Measurements from ENCODE around the gene SH3D21. TPM values are rescaled to one million over a fixed set of nuclear protein-coding genes. Genes with fewer than 3 reads are reported as not detected.

SH3D21 gene
- polyA plus RNA-seq, 6 donors from 2014 or later: 0.23 to 0.51 (median 0.36) TPM; not detected in 2

- peaks cover 15 to 20% (median 16%) of the 10 kb centered on the region in 3 donors for H3K4me1 Mint-ChIP-seq
- H3K4me3 Mint-ChIP-seq: peak overlapping the region in 3 of 8 donors; percentile 33 to 61 (median 33)
- H3K9me3 Mint-ChIP-seq: no peaks in the 10 kb centered on the region
- H3K27ac Mint-ChIP-seq: peak overlapping the region in 2 of 6 donors; percentile 38 to 56
- no peaks in the 10 kb centered on the region for H3K36me3 Mint-ChIP-seq
- no peak for ATAC-seq (ENCODE audit: low read depth in 2 of 2)
- peaks cover 20 to 44% (median 36%) of the 10 kb centered on the region in 3 donors for H3K27me3 Mint-ChIP-seq
- DNase-seq: no peak
Measured at GRCh38 chr1:36326499-36326898, 20.3 kb downstream of the SH3D21 start.

GRCh38 chr1:36327421-36328087 is 21.4 kb downstream of the SH3D21 start:
- Mint-ChIP-seq H3K27ac (no peak overlapping the region), H3K9me3 (no peaks in the 10 kb centered on the region), H3K4me3 (peak overlapping the region in 3 of 8 donors; percentile 16 to 52 (median 35)), H3K4me1 (peaks cover 11 to 15% (median 11%) of the 10 kb centered on the region in 3 donors), H3K36me3 (no peaks in the 10 kb centered on the region), H3K27me3 (peaks cover 20 to 49% (median 38%) of the 10 kb centered on the region in 3 donors)
- no peak for DNase-seq
- no peak for ATAC-seq (ENCODE audit: low read depth in 2 of 2)

- H3K4me3 Mint-ChIP-seq: peak overlapping the region in 1 of 8 donors; percentile 52
- H3K9me3 Mint-ChIP-seq: no peaks in the 10 kb centered on the region
- peaks cover 20 to 49% (median 38%) of the 10 kb centered on the region in 3 donors for H3K27me3 Mint-ChIP-seq
- ATAC-seq (ENCODE audit: low read depth in 2 of 2) (no peak), DNase-seq (no peak)
- H3K27ac Mint-ChIP-seq: no peak overlapping the region
- peaks cover 11 to 15% (median 11%) of the 10 kb centered on the region in 3 donors for H3K4me1 Mint-ChIP-seq
- no peaks in the 10 kb centered on the region for H3K36me3 Mint-ChIP-seq
Measured at GRCh38 chr1:36328088-36328480, 21.9 kb downstream of the SH3D21 start.

- no peak overlapping the region for H3K27ac Mint-ChIP-seq
- no peak overlapping the region for H3K4me3 Mint-ChIP-seq
- ATAC-seq (ENCODE audit: low read depth in 2 of 2): no peak
- no peak for DNase-seq
- peaks cover 20 to 49% (median 38%) of the 10 kb centered on the region in 3 donors for H3K27me3 Mint-ChIP-seq
- H3K9me3 Mint-ChIP-seq: no peaks in the 10 kb centered on the region
- H3K4me1 Mint-ChIP-seq: peaks cover 10 to 14% (median 11%) of the 10 kb centered on the region in 3 donors
- no peaks in the 10 kb centered on the region for H3K36me3 Mint-ChIP-seq
Measured at GRCh38 chr1:36328713-36329112, 22.5 kb downstream of the SH3D21 start.

GRCh38 chr1:36329817-36330216 is 23.6 kb downstream of the SH3D21 start:
- Mint-ChIP-seq H3K27me3 (peaks cover 20 to 43% (median 38%) of the 10 kb centered on the region in 3 donors), H3K4me1 (peaks cover 0 to 3% (median under 1%) of the 10 kb centered on the region in 3 donors), H3K36me3 (no peaks in the 10 kb centered on the region), H3K27ac (peak overlapping the region in 1 of 6 donors; percentile 59), H3K4me3 (no peak overlapping the region), H3K9me3 (no peaks in the 10 kb centered on the region)
- ATAC-seq (ENCODE audit: low read depth in 2 of 2): no peak
- no peak for DNase-seq

GRCh38 chr1:36330940-36331339 is 24.8 kb downstream of the SH3D21 start:
- no peak overlapping the region for H3K27ac Mint-ChIP-seq
- H3K36me3 Mint-ChIP-seq: no peaks in the 10 kb centered on the region

GRCh38 chr1:36337830-36338229 is 31.7 kb downstream of the SH3D21 start:
- no peak for ATAC-seq (ENCODE audit: low read depth in 2 of 2)
- H3K27me3 Mint-ChIP-seq: no peaks in the 10 kb centered on the region
- H3K9me3 Mint-ChIP-seq: no peaks in the 10 kb centered on the region
- DNase-seq: no peak
- peaks cover 0 to 12% of the 10 kb centered on the region in 2 donors for H3K36me3 Mint-ChIP-seq
- H3K4me1 Mint-ChIP-seq: peaks cover 4 to 21% (median 16%) of the 10 kb centered on the region in 3 donors
- peak overlapping the region in 1 of 8 donors; percentile 22 for H3K4me3 Mint-ChIP-seq
- H3K27ac Mint-ChIP-seq: no peak overlapping the region

More at GRCh38 chr1:36330940-36331339, 24.8 kb downstream of the SH3D21 start:
- Mint-ChIP-seq H3K4me1 (no peaks in the 10 kb centered on the region), H3K9me3 (no peaks in the 10 kb centered on the region), H3K4me3 (no peak overlapping the region), H3K27me3 (peaks cover 16 to 39% (median 38%) of the 10 kb centered on the region in 3 donors)
- ATAC-seq (ENCODE audit: low read depth in 2 of 2) (no peak), DNase-seq (no peak)

- DNase-seq: no peak
- Mint-ChIP-seq H3K36me3 (peaks cover 0 to 12% of the 10 kb centered on the region in 2 donors), H3K27me3 (no peaks in the 10 kb centered on the region), H3K27ac (peak overlapping the region in 2 of 6 donors; percentile 33 to 34), H3K4me3 (no peak overlapping the region), H3K4me1 (peaks cover 4 to 21% (median 16%) of the 10 kb centered on the region in 3 donors), H3K9me3 (no peaks in the 10 kb centered on the region)
- ATAC-seq (ENCODE audit: low read depth in 2 of 2): no peak
Measured at GRCh38 chr1:36339215-36339614, 33.0 kb downstream of the SH3D21 start.

GRCh38 chr1:36339615-36340014 is 33.4 kb downstream of the SH3D21 start:
- peak overlapping the region in 1 of 6 donors; percentile 33 for H3K27ac Mint-ChIP-seq

GRCh38 chr1:36341626-36342320 is 35.6 kb downstream of the SH3D21 start:
- ATAC-seq (ENCODE audit: low read depth in 2 of 2) (no peak), DNase-seq (no peak)
- Mint-ChIP-seq H3K27me3 (no peaks in the 10 kb centered on the region), H3K27ac (no peak overlapping the region), H3K9me3 (no peaks in the 10 kb centered on the region), H3K4me1 (peaks cover 4 to 21% (median 16%) of the 10 kb centered on the region in 3 donors), H3K4me3 (no peak overlapping the region), H3K36me3 (peaks cover 0 to 21% of the 10 kb centered on the region in 2 donors)

More at GRCh38 chr1:36339615-36340014, 33.4 kb downstream of the SH3D21 start:
- H3K4me3 Mint-ChIP-seq: no peak overlapping the region
- H3K27me3 Mint-ChIP-seq: no peaks in the 10 kb centered on the region
- no peaks in the 10 kb centered on the region for H3K9me3 Mint-ChIP-seq
- H3K36me3 Mint-ChIP-seq: peaks cover 0 to 13% of the 10 kb centered on the region in 2 donors
- DNase-seq (no peak), ATAC-seq (ENCODE audit: low read depth in 2 of 2) (no peak)
- H3K4me1 Mint-ChIP-seq: peaks cover 4 to 21% (median 16%) of the 10 kb centered on the region in 3 donors

- DNase-seq (peak; percentile 52), ATAC-seq (ENCODE audit: low read depth in 2 of 2) (peak; percentile 70 to 84)
- H3K27ac Mint-ChIP-seq: peak overlapping the region in 1 of 6 donors; percentile 89
- peak overlapping the region in 1 of 8 donors; percentile 29 for H3K4me3 Mint-ChIP-seq
- H3K9me3 Mint-ChIP-seq: no peaks in the 10 kb centered on the region
- H3K36me3 Mint-ChIP-seq: peaks cover 0 to 29% of the 10 kb centered on the region in 2 donors
- H3K27me3 Mint-ChIP-seq: no peaks in the 10 kb centered on the region
- H3K4me1 Mint-ChIP-seq: peaks cover 4 to 17% (median 16%) of the 10 kb centered on the region in 3 donors
Measured at GRCh38 chr1:36342426-36343185, 36.4 kb downstream of the SH3D21 start.

GRCh38 chr1:36343651-36344394 is 37.7 kb downstream of the SH3D21 start:
- Mint-ChIP-seq H3K27ac (peak overlapping the region in 2 of 6 donors; percentile 24 to 38), H3K4me1 (peaks cover 4 to 15% (median 12%) of the 10 kb centered on the region in 3 donors), H3K4me3 (no peak overlapping the region), H3K36me3 (peaks cover 8 to 39% of the 10 kb centered on the region in 2 donors), H3K9me3 (no peaks in the 10 kb centered on the region), H3K27me3 (no peaks in the 10 kb centered on the region)
- ATAC-seq (ENCODE audit: low read depth in 2 of 2): no peak
- DNase-seq: no peak

GRCh38 chr1:36344395-36344680 is 38.2 kb downstream of the SH3D21 start:
- Mint-ChIP-seq H3K27ac (peak overlapping the region in 1 of 6 donors; percentile 59), H3K4me3 (no peak overlapping the region), H3K36me3 (peaks cover 8 to 39% of the 10 kb centered on the region in 2 donors), H3K9me3 (no peaks in the 10 kb centered on the region), H3K4me1 (peaks cover under 1 to 15% (median 8%) of the 10 kb centered on the region in 3 donors), H3K27me3 (no peaks in the 10 kb centered on the region)
- ATAC-seq (ENCODE audit: low read depth in 2 of 2): no peak
- DNase-seq: no peak

Data from naive B cell (primary cell).